OCI-LY3 (cell line): Measurements from ENCODE around the gene RGS1.

Experiments
- H2AFZ ChIP-seq: fragments of 200-600, 300-600 bp; shearing (Covaris generic); 2 replicates; pipeline ENCODE4 v1.6.0; 2014; ENCODE audit warnings: antibody characterized with exemption, low read depth, low read length
- H3K27ac ChIP-seq: fragments of 200-600, 300-600 bp; sonication (generic); 2 replicates; pipeline ENCODE4 v1.5.1; 2014; ENCODE audit warnings: mild to moderate bottlenecking, low read length, moderate library complexity, mixed read lengths
- H3K27me3 ChIP-seq: fragments of 200-600, 300-600 bp; sonication (generic); 2 replicates; pipeline ENCODE4 v1.6.1; 2014; ENCODE audit warnings: low read depth, low read length, mixed read lengths
- H3K36me3 ChIP-seq: fragments of 200-600, 300-600 bp; sonication (generic); replicated peaks from 2 replicates; pipeline ENCODE3; 2014; ENCODE audit warnings: low read depth, low read length, mixed read lengths
- H3K4me1 ChIP-seq: fragments of 300-600, 200-600 bp; sonication (generic); 2 replicates; pipeline ENCODE4 v1.6.1; 2014; ENCODE audit warnings: low read length, mixed read lengths
- H3K4me2 ChIP-seq: fragments of 200-600, 300-600 bp; sonication (generic); 2 replicates; pipeline ENCODE4 v1.6.1; 2014; ENCODE audit warnings: low read length, mixed read lengths
- H3K4me3 ChIP-seq: fragments of 300-600, 200-600 bp; sonication (generic); 2 replicates; pipeline ENCODE4 v1.5.1; 2014; ENCODE audit warnings: antibody characterized with exemption, mild to moderate bottlenecking, low read length, moderate library complexity
- H3K79me2 ChIP-seq: fragments of 300-600, 200-600 bp; shearing (Covaris generic); 2 replicates; pipeline ENCODE4 v1.6.1; 2014; ENCODE audit warnings: mild to moderate bottlenecking, low read length, mixed read lengths
- H3K9ac ChIP-seq: fragments of 300-600, 200-600 bp; shearing (Covaris generic); 2 replicates; pipeline ENCODE4 v1.6.0; 2014; ENCODE audit warnings: mild to moderate bottlenecking, low read length, moderate library complexity
- H3K9me3 ChIP-seq: fragments of 200-600, 300-600 bp; shearing (Covaris generic); 2 replicates; pipeline ENCODE4 v1.6.1; 2014; ENCODE audit warnings: low read length, mixed read lengths; ENCODE audit not compliant: insufficient read depth
- H4K20me1 ChIP-seq: fragments of 200-600, 300-600 bp; sonication (generic); 2 replicates; pipeline ENCODE4 v1.6.1; 2016; ENCODE audit warnings: low read length, mixed read lengths; ENCODE audit not compliant: insufficient read depth
- CTCF ChIP-seq: fragments of 200-600, 300-600 bp; sonication (generic); IDR thresholded peaks from 2 replicates; pipeline ENCODE4 v1.5.1; 2014; ENCODE audit warnings: antibody characterized with exemption, low read length, low read depth
- EZH2phosphoT487 ChIP-seq: fragments of 200-600 bp; shearing (Covaris generic); IDR thresholded peaks from 2 replicates; pipeline ENCODE4 v1.6.1; 2018; ENCODE audit warnings: antibody characterized with exemption, mixed run types, low read depth

The RGS1 gene

DNA sequence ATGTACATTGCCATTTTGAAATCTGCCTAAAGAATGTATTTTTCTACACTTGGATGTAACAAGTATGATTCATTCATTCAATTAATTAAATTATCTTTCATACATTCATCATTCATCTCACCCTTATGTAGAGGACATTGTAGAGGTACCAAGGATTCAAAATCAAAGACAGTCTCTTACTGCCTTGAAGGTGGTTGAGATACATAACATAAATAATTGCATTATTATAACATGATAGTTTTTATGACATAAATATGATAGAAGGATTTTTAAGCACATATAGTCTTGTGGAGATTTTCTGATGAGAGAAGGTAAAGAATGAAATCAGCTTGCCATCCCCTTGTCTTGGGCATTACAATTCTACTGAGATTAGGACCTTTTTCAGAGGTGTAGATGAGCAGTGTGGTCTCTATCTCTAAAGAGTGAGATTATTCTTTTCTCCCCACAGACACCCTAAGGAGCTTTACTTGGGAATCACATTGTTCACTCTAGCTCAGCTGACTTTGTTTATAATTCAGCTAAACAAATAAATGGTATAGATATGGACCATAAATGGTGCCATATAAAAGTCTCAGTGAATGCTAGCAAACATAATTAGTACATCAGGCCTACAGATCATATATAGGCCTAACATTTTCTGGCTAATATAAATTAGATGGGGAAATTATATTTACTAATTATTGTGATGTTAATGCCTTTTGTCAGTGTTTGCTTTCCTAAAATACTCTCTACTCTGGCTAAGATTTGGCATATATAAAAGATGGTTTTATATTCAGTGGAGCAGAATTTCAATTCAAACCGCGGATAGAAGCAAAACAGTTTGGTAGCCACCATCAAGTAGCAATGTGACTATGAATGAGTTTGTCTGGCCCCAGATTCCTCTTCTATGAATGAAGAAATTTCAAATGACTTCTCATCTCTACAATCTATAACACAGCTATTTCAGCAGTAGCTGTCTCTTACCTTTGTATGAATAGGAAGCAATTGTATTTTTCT is 1.9 kb downstream of the RGS1 start:
- Histone ChIP-seq H3K79me2 (peaks cover 53% of the 10 kb centered on the region), H3K27ac (peak overlapping the region; percentile 86), H3K9ac (peak overlapping the region; percentile 90), H2AFZ (no peak overlapping the region), H3K27me3 (no peaks in the 10 kb centered on the region), H3K9me3 (no peaks in the 10 kb centered on the region), H3K4me2 (peak overlapping the region; percentile 93), H3K4me3 (peak overlapping the region; percentile 81), H3K36me3 (peaks cover 58% of the 10 kb centered on the region), H4K20me1 (peaks cover 44% of the 10 kb centered on the region), H3K4me1 (peaks cover 52% of the 10 kb centered on the region)
- TF ChIP-seq CTCF: no peak
- TF ChIP-seq EZH2phosphoT487: no peak

GRCh38 chr1:192578144-192578909 is 2.8 kb downstream of the RGS1 start:
- Histone ChIP-seq H3K4me2 (peak overlapping the region; percentile 93), H3K4me1 (peaks cover 45% of the 10 kb centered on the region), H3K9me3 (no peaks in the 10 kb centered on the region), H3K4me3 (peak overlapping the region; percentile 81), H3K79me2 (peaks cover 53% of the 10 kb centered on the region), H3K9ac (peak overlapping the region; percentile 90), H2AFZ (no peak overlapping the region), H3K36me3 (peaks cover 61% of the 10 kb centered on the region), H3K27me3 (no peaks in the 10 kb centered on the region), H4K20me1 (peaks cover 44% of the 10 kb centered on the region), H3K27ac (peak overlapping the region; percentile 86)
- no peak for TF ChIP-seq CTCF
- TF ChIP-seq EZH2phosphoT487: no peak

DNA sequence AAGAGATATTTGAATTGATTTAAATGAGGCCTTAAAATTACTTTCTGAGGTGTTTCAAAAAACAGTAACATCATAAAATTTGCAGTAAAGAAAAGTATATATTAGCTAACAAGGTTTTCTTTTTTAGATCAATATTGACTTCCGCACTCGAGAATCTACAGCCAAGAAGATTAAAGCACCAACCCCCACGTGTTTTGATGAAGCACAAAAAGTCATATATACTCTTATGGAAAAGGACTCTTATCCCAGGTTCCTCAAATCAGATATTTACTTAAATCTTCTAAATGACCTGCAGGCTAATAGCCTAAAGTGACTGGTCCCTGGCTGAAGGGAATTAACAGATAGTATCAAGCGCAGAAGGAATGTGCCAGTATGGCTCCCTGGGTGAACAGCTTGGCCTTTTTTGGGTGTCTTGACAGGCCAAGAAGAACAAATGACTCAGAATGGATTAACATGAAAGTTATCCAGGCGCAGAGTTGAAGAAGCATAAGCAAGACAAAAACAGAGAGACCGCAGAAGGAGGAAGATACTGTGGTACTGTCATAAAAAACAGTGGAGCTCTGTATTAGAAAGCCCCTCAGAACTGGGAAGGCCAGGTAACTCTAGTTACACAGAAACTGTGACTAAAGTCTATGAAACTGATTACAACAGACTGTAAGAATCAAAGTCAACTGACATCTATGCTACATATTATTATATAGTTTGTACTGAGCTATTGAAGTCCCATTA is 3.6 kb downstream of the RGS1 start:
- H3K36me3 ChIP-seq: peaks cover 67% of the 10 kb centered on the region
- H3K9me3 ChIP-seq: no peaks in the 10 kb centered on the region
- peaks cover 37% of the 10 kb centered on the region for H3K4me1 ChIP-seq
- peak overlapping the region; percentile 93 for H3K4me2 ChIP-seq
- H4K20me1 ChIP-seq: peaks cover 44% of the 10 kb centered on the region
- H3K27ac ChIP-seq: peak overlapping the region; percentile 86
- H3K4me3 ChIP-seq: peak overlapping the region; percentile 81
- TF ChIP-seq EZH2phosphoT487: no peak
- TF ChIP-seq CTCF: no peak
- H3K27me3 ChIP-seq: no peaks in the 10 kb centered on the region
- H3K79me2 ChIP-seq: peaks cover 53% of the 10 kb centered on the region
- H3K9ac ChIP-seq: peak overlapping the region; percentile 90
- no peak overlapping the region for H2AFZ ChIP-seq
